Measurements from ENCODE around the gene CALHM1.

The CALHM1 gene

GRCh38 chr10:103472005-103472404 is 13.3 kb upstream of the CALHM1 start:
- Histone ChIP-seq H3K27me3 (no peaks in the 10 kb centered on the region), H3K4me3 (ENCODE audit: low read depth, low read length) (no peak overlapping the region), H3K9me3 (no peaks in the 10 kb centered on the region), H3K36me3 (no peaks in the 10 kb centered on the region), H3K4me1 (no peaks in the 10 kb centered on the region)
- TF ChIP-seq CTCF (IDR thresholded peaks at IDR 0.05; ENCODE audit: low read depth, low read length) = no peak
- DNase-seq = no peak

- H3K36me3 ChIP-seq = no peaks in the 10 kb centered on the region
- H3K27me3 ChIP-seq = no peaks in the 10 kb centered on the region
- no peak for DNase-seq
- no peaks in the 10 kb centered on the region for H3K9me3 ChIP-seq
- TF ChIP-seq CTCF (IDR thresholded peaks at IDR 0.05; ENCODE audit: low read depth, low read length) = no peak
- no peaks in the 10 kb centered on the region for H3K4me1 ChIP-seq
- no peak overlapping the region for H3K4me3 ChIP-seq (ENCODE audit: low read depth, low read length)
Measured at GRCh38 chr10:103470761-103471653, 12.3 kb upstream of the CALHM1 start.

GRCh38 chr10:103469201-103469600 is 10.5 kb upstream of the CALHM1 start:
- no peak for DNase-seq
- Histone ChIP-seq H3K9me3 (no peaks in the 10 kb centered on the region), H3K4me1 (no peaks in the 10 kb centered on the region), H3K36me3 (no peaks in the 10 kb centered on the region), H3K4me3 (ENCODE audit: low read depth, low read length) (no peak overlapping the region), H3K27me3 (no peaks in the 10 kb centered on the region)
- no peak for TF ChIP-seq CTCF (IDR thresholded peaks at IDR 0.05; ENCODE audit: low read depth, low read length)

- no peak for TF ChIP-seq CTCF (IDR thresholded peaks at IDR 0.05; ENCODE audit: low read depth, low read length)
- H3K4me3 ChIP-seq (ENCODE audit: low read depth, low read length) = no peak overlapping the region
- H3K27me3 ChIP-seq = no peaks in the 10 kb centered on the region
- no peak for DNase-seq
- H3K36me3 ChIP-seq = no peaks in the 10 kb centered on the region
- H3K4me1 ChIP-seq = no peaks in the 10 kb centered on the region
- H3K9me3 ChIP-seq = no peaks in the 10 kb centered on the region
Measured at GRCh38 chr10:103467406-103467805, 8.7 kb upstream of the CALHM1 start.

GRCh38 chr10:103466734-103467133 is 8.0 kb upstream of the CALHM1 start:
- H3K9me3 ChIP-seq = no peaks in the 10 kb centered on the region
- DNase-seq = no peak
- no peaks in the 10 kb centered on the region for H3K27me3 ChIP-seq
- no peak for TF ChIP-seq CTCF (IDR thresholded peaks at IDR 0.05; ENCODE audit: low read depth, low read length)
- H3K36me3 ChIP-seq = no peaks in the 10 kb centered on the region
- H3K4me1 ChIP-seq = no peaks in the 10 kb centered on the region
- H3K4me3 ChIP-seq (ENCODE audit: low read depth, low read length) = no peak overlapping the region

GRCh38 chr10:103465411-103466179 is 6.9 kb upstream of the CALHM1 start:
- no peaks in the 10 kb centered on the region for H3K27me3 ChIP-seq
- no peaks in the 10 kb centered on the region for H3K36me3 ChIP-seq
- DNase-seq = no peak
- H3K4me3 ChIP-seq (ENCODE audit: low read depth, low read length) = no peak overlapping the region
- H3K9me3 ChIP-seq = no peaks in the 10 kb centered on the region
- H3K4me1 ChIP-seq = no peaks in the 10 kb centered on the region
- no peak for TF ChIP-seq CTCF (IDR thresholded peaks at IDR 0.05; ENCODE audit: low read depth, low read length)

Data from BE2C (cell line).